Activated CD4-positive, alpha-beta T cell treated with anti-CD3 and anti-CD28 coated beads, Interleukin-2, amount 10 ng/mL, durations not matched to agents 24 days and 14 days (primary cell): ENCODE data around the gene PPP2R5C. TPM values are rescaled to one million over a fixed set of nuclear protein-coding genes. Genes with fewer than 3 reads are reported as not detected.
A peak's percentile ranks its signal among the peaks of the same experiment; 100 is the strongest.

Experiments
- DNase-seq: peaks from one replicate; pipeline ENCODE4 v3.0.0; 2022
- H3K27ac Mint-ChIP-seq: one replicate; pipeline ENCODE4 v1.8.0; 2022; ENCODE audit warnings: mild to moderate bottlenecking, mixed read lengths
- H3K27me3 Mint-ChIP-seq: one replicate; pipeline ENCODE4 v1.8.0; 2022; ENCODE audit warnings: mixed read lengths
- H3K36me3 Mint-ChIP-seq: one replicate; pipeline ENCODE4 v1.8.0; 2022; ENCODE audit warnings: low read depth, mild to moderate bottlenecking, mixed read lengths
- H3K4me1 Mint-ChIP-seq: one replicate; pipeline ENCODE4 v1.8.0; 2021; ENCODE audit warnings: mixed read lengths
- H3K4me3 Mint-ChIP-seq: one replicate; pipeline ENCODE4 v1.8.0; 2022; ENCODE audit warnings: mild to moderate bottlenecking, moderate library complexity, mixed read lengths
- H3K9me3 Mint-ChIP-seq: one replicate; pipeline ENCODE4 v1.8.0; 2021; ENCODE audit warnings: mixed read lengths
- intact Hi-C: fragments of 100-400 bp; cut with micrococcal nuclease; formaldehyde crosslinking; loops from one replicate; pipeline ENCODE4 v1.15.1; 2023
- total RNA-seq: library from RNA; stranded (reverse); gene quantifications from 2 replicates; pipeline ENCODE4 v1.2.3, GENCODE V29; 2022

PPP2R5C gene
- total RNA-seq, 1 donor from 2014 or later = 181 TPM

DNA sequence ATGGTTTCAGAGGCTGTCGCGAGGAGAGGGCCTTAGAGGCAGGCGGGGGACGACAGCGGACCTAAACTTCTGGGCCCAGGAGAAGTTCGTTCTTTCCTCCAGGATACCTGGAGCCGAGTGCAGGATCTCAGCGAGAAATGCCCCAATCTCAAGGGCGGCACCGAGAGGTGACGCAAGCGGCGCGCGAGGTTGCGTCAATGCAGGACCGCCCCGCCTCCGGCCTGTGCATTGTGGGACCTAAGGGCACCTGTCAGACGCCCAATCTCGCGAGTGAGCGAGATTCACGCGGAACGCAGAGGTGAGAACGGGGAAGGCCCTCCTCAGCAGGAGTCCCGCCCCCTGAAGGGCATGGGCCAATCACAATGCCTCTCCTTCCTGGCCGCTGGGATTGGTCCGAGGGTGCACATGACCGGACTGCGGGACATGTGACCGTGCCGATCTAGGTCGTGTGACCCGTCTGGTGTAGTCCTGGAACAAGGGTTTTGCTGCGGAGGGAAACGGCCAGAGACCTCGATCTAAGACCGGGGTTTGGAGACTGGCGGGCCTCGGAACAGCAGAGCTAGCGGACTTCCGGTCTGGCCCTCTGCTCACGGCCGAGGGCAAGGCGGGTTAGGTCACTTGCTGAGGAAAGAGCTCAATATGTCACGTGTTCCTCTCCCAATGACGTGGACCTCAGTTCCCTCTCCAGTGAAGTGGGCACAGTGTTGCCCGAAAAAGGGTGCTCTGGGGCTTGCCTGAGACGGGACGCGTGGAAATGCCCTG is 186.6 kb downstream of the PPP2R5C start:
- H3K36me3 Mint-ChIP-seq = peaks cover 2% of the 10 kb centered on the region
- peaks cover 22% of the 10 kb centered on the region for H3K27me3 Mint-ChIP-seq
- intact Hi-C loops = loop anchor here (1.0 to 5.0 kb wide), 8 partner anchors 16 to 369 kb away; partner anchors contain the start of genes DYNC1H1, HSP90AA1, PPP2R5C and WDR20
- peak overlapping the region; percentile 95 for H3K4me3 Mint-ChIP-seq
- no peaks in the 10 kb centered on the region for H3K9me3 Mint-ChIP-seq
- DNase-seq = peak; percentile 100
- H3K4me1 Mint-ChIP-seq = peaks cover 17% of the 10 kb centered on the region
- H3K27ac Mint-ChIP-seq = peak overlapping the region; percentile 97

GRCh38 chr14:101948666-101949216 is 187.2 kb downstream of the PPP2R5C start:
- Mint-ChIP-seq H3K36me3 (peaks cover 2% of the 10 kb centered on the region), H3K9me3 (no peaks in the 10 kb centered on the region), H3K4me3 (peak overlapping the region; percentile 95), H3K27me3 (peaks cover 18% of the 10 kb centered on the region), H3K4me1 (peaks cover 17% of the 10 kb centered on the region), H3K27ac (peak overlapping the region; percentile 97)
- DNase-seq = peak; percentile 69
- intact Hi-C loops = loop anchor here (1.0 to 5.0 kb wide), 8 partner anchors 16 to 369 kb away; partner anchors contain the start of genes DYNC1H1, HSP90AA1, PPP2R5C and WDR20

DNA sequence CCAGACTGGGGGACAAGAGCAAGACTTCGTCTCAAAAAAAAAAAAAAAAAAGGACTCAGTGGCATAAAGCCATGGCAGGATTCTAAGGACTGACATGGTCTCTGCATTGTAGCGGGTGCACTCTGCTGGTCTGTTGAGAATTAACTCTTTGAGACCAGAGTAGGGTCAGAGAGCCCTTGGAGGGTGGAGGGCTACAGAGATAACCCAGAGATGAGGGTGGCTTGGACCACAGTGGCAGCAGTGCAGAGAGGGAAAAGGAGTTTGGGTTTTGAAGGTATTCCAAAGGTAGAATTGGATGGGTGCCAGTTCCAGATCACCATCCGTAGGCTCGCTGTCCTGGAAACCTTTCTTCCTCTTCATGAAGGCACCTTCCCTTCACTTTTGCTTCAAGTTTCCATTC is 188.6 kb downstream of the PPP2R5C start:
- Mint-ChIP-seq H3K4me3 (peak overlapping the region; percentile 34), H3K27ac (no peak overlapping the region), H3K27me3 (peaks cover 8% of the 10 kb centered on the region)

DNA sequence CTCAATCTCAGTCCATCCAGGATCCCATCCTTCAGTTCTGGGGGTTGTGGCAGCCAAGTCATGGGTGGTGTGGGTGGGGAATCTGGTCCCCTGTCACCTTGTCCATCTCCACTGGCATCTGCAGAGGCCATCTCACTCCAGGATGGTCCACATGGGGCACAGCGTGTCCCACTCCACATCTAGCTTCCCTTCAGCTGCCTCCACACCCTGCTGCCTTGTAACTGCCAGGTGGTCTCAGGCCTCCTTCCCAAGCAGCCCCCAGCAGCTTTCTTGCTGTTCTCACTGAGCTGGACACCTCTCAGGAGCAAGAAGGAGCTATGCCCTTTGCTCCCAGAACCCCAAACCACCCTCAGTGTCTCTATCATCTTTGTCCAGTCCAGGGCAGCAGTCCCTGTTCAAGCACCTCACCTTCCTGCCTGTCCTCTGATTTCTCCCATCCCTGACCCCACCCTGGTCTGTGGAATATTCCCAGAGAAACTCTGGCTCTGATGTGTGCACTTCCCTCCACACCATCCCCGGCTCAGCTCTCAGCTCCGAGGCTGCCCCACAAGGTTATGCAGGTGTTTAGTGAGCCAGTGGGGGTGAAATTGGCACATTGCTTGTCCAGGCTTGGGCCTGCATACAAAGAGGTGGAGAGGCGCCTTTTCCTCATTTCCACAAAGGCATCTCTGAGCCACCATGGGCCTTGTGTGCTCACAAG is 189.2 kb downstream of the PPP2R5C start:
- no peak for DNase-seq
- intact Hi-C loops = no loop called here
- H3K27ac Mint-ChIP-seq = no peak overlapping the region
- H3K36me3 Mint-ChIP-seq = peaks cover 2% of the 10 kb centered on the region
- peaks cover 17% of the 10 kb centered on the region for H3K4me1 Mint-ChIP-seq
- H3K9me3 Mint-ChIP-seq = no peaks in the 10 kb centered on the region
- H3K27me3 Mint-ChIP-seq = peaks cover 4% of the 10 kb centered on the region
- H3K4me3 Mint-ChIP-seq = peak overlapping the region; percentile 10

More for the DNA sequence above, 188.6 kb downstream of the PPP2R5C start:
- Mint-ChIP-seq H3K36me3 (peaks cover 2% of the 10 kb centered on the region), H3K9me3 (no peaks in the 10 kb centered on the region), H3K4me1 (peaks cover 17% of the 10 kb centered on the region)
- intact Hi-C loops = no loop called here
- no peak for DNase-seq

DNA sequence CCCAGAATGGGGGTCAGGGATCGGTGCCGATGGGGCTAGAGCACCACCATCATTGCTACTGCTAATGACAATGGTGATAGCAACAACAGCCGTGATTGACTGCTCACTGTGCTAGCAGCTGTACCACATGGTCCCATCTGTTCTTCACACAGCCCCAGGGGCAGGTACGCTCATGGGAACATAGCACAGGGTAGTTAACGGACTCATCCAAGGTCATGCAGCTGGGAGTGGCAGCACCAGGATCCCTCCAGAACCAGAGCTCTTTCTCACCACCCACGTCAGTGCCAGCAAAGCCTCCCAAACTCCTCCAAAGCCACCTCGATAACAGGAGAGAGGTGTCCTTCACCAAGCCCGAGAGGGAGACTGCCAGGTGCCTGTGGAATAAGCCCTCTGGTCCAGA is 191.6 kb downstream of the PPP2R5C start:
- intact Hi-C loops = no loop called here
- Mint-ChIP-seq H3K4me3 (no peak overlapping the region), H3K36me3 (peaks cover 2% of the 10 kb centered on the region), H3K27ac (no peak overlapping the region), H3K27me3 (no peaks in the 10 kb centered on the region), H3K4me1 (peaks cover 10% of the 10 kb centered on the region), H3K9me3 (no peaks in the 10 kb centered on the region)
- DNase-seq = no peak

DNA sequence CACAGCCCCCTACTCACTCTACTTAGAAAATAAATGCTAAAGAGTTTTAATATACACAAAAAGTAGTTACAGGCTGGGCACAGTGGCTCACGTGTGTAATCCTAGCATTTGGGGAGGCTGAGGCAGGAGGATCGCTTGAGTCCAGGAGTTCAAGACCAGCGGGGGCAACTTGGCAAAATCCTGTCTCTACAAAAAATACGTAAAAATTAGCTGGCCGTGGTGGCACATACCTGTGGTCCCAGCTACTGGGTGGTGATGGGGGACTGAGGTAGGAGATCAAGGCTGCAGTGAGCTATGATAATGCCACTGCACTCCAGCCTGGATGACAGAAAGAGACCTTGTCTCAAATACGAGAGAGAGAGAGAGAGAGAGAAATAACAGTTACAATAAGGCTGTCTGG is 193.0 kb downstream of the PPP2R5C start:
- Mint-ChIP-seq H3K9me3 (no peaks in the 10 kb centered on the region), H3K4me3 (no peak overlapping the region), H3K4me1 (no peaks in the 10 kb centered on the region), H3K36me3 (no peaks in the 10 kb centered on the region), H3K27me3 (no peaks in the 10 kb centered on the region), H3K27ac (no peak overlapping the region)
- intact Hi-C loops = no loop called here
- no peak for DNase-seq

- Mint-ChIP-seq H3K27ac (no peak overlapping the region), H3K27me3 (no peaks in the 10 kb centered on the region), H3K9me3 (no peaks in the 10 kb centered on the region), H3K4me1 (peaks cover 6% of the 10 kb centered on the region), H3K36me3 (no peaks in the 10 kb centered on the region), H3K4me3 (no peak overlapping the region)
- no peak for DNase-seq
- intact Hi-C loops = no loop called here
Observed at GRCh38 chr14:101955695-101956161, 194.2 kb downstream of the PPP2R5C start.

- intact Hi-C loops = no loop called here
- no peak for DNase-seq
- Mint-ChIP-seq H3K9me3 (no peaks in the 10 kb centered on the region), H3K36me3 (no peaks in the 10 kb centered on the region), H3K27ac (no peak overlapping the region), H3K4me1 (peaks cover 11% of the 10 kb centered on the region), H3K4me3 (no peak overlapping the region), H3K27me3 (peaks cover 2% of the 10 kb centered on the region)
Observed at GRCh38 chr14:101956179-101956885, 194.8 kb downstream of the PPP2R5C start.

- Mint-ChIP-seq H3K9me3 (no peaks in the 10 kb centered on the region), H3K4me3 (no peak overlapping the region), H3K27me3 (peaks cover 2% of the 10 kb centered on the region), H3K4me1 (peaks cover 13% of the 10 kb centered on the region), H3K27ac (no peak overlapping the region), H3K36me3 (no peaks in the 10 kb centered on the region)
- intact Hi-C loops = no loop called here
- DNase-seq = no peak
Observed at GRCh38 chr14:101957406-101958234, 196.1 kb downstream of the PPP2R5C start.

GRCh38 chr14:101958418-101959180 is 197.1 kb downstream of the PPP2R5C start:
- intact Hi-C loops = no loop called here
- DNase-seq = no peak
- no peak overlapping the region for H3K4me3 Mint-ChIP-seq
- peaks cover 13% of the 10 kb centered on the region for H3K4me1 Mint-ChIP-seq
- H3K27me3 Mint-ChIP-seq = peaks cover 2% of the 10 kb centered on the region
- H3K9me3 Mint-ChIP-seq = no peaks in the 10 kb centered on the region
- no peaks in the 10 kb centered on the region for H3K36me3 Mint-ChIP-seq
- H3K27ac Mint-ChIP-seq = no peak overlapping the region

GRCh38 chr14:101959277-101959676 is 197.8 kb downstream of the PPP2R5C start:
- Mint-ChIP-seq H3K36me3 (no peaks in the 10 kb centered on the region), H3K27ac (no peak overlapping the region), H3K4me3 (no peak overlapping the region), H3K27me3 (peaks cover 2% of the 10 kb centered on the region), H3K9me3 (no peaks in the 10 kb centered on the region), H3K4me1 (peaks cover 18% of the 10 kb centered on the region)
- no peak for DNase-seq
- intact Hi-C loops = no loop called here

DNA sequence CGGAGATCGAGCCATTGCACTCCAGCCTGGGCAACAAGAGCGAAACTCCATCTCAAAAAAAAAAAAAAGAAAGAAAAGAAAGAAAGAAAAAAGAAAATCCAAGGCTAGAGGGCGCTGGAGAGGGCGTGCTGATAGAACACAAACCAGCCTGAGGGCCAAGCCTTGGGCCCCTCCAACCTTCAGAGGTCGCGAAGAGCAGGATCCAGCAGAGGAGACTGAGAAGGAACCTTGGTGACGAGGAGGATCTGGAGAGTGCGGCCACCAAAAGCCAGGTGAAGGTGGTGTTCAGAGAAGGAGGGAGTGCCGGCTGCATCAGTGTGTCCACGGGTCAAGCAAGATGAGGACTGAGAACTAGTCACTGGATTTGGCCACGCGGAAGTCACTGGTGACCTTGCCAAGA is 198.7 kb downstream of the PPP2R5C start:
- peak; percentile 80 for DNase-seq
- H3K27ac Mint-ChIP-seq = peak overlapping the region; percentile 34
- H3K27me3 Mint-ChIP-seq = peaks cover 2% of the 10 kb centered on the region
- H3K4me1 Mint-ChIP-seq = peaks cover 18% of the 10 kb centered on the region
- no peaks in the 10 kb centered on the region for H3K36me3 Mint-ChIP-seq
- intact Hi-C loops = loop anchor here (2.0 to 5.0 kb wide), 4 partner anchors 355 to 632 kb away; partner anchors contain the start of genes CINP, RCOR1 and TECPR2
- H3K4me3 Mint-ChIP-seq = peak overlapping the region; percentile 5
- H3K9me3 Mint-ChIP-seq = no peaks in the 10 kb centered on the region
